Natural killer cell (primary cell): ENCODE data around the gene MRPL10. TPM values are rescaled to one million over a fixed set of nuclear protein-coding genes. Genes with fewer than 3 reads are reported as not detected.
A peak's percentile ranks its signal among the peaks of the same experiment; 100 is the strongest.

Experiments
- ATAC-seq, 3 donors: fragments of 150-1000 bp in 2 of 3; fragments of 200-7000 bp in 1 of 3; cut with Tn5 transposase; 1 replicate in 1 of 3; 2 replicates in 2 of 3; pipeline ENCODE4 v1.10.0; 2021; ENCODE audit warnings: mild to moderate bottlenecking in 2 of 3, moderate library complexity in 2 of 3
- DNase-seq, 2 donors: peaks; one replicate each; pipeline versions ENCODE4 v3.0.0 to v3.0.0-alpha.2; 2013 to 2021; ENCODE audit warnings: mixed read lengths in 1 of 2
- H3K27ac ChIP-seq: one replicate; pipeline ENCODE4 v1.5.1; 2013; ENCODE audit warnings: mild to moderate bottlenecking, low read length
- H3K27me3 ChIP-seq: one replicate; pipeline ENCODE4 v1.6.1; 2013; ENCODE audit warnings: low read length; ENCODE audit not compliant: control insufficient read depth, insufficient read depth
- H3K36me3 ChIP-seq: one replicate; pipeline ENCODE4 v1.6.1; 2013; ENCODE audit warnings: low read length; ENCODE audit not compliant: control insufficient read depth, insufficient read depth
- H3K4me1 ChIP-seq: one replicate; pipeline ENCODE4 v1.6.1; 2013; ENCODE audit warnings: low read length; ENCODE audit not compliant: control insufficient read depth, insufficient read depth
- H3K4me3 ChIP-seq: one replicate; pipeline ENCODE4 v1.5.1; 2013; ENCODE audit warnings: low read length
- H3K9me3 ChIP-seq: one replicate; pipeline ENCODE4 v1.6.1; 2013; ENCODE audit warnings: low read length; ENCODE audit not compliant: control insufficient read depth, insufficient read depth
- H3K27ac Mint-ChIP-seq, 2 donors: one replicate each; pipeline ENCODE4 v1.8.0; 2022; ENCODE audit warnings: mild to moderate bottlenecking in 2 of 2, mixed read lengths in 2 of 2, moderate library complexity in 1 of 2
- H3K27me3 Mint-ChIP-seq, 2 donors: one replicate each; pipeline ENCODE4 v1.8.0; 2022; ENCODE audit warnings: low read depth in 2 of 2, mixed read lengths in 2 of 2
- H3K36me3 Mint-ChIP-seq: one replicate; pipeline ENCODE4 v1.8.0; 2022; ENCODE audit warnings: mixed read lengths
- H3K4me1 Mint-ChIP-seq, 2 donors: one replicate each; pipeline ENCODE4 v1.8.0; 2022; ENCODE audit warnings: mixed read lengths in 2 of 2
- H3K4me3 Mint-ChIP-seq: one replicate; pipeline ENCODE4 v1.8.0; 2022; ENCODE audit warnings: mild to moderate bottlenecking, moderate library complexity, mixed read lengths
- H3K9me3 Mint-ChIP-seq, 2 donors: one replicate each; pipeline ENCODE4 v1.8.0; 2022; ENCODE audit warnings: mixed read lengths in 2 of 2
- CTCF ChIP-seq: fragments of 200-600 bp; IDR thresholded peaks from one replicate; pipeline ENCODE4 v1.8.0; 2022; ENCODE audit warnings: antibody characterized with exemption
- WGBS: methylation state at CpG from one replicate; pipeline ENCODE4 v1.1.7; 2013; ENCODE audit warnings: missing lambda C conversion rate; ENCODE audit not compliant: insufficient coverage; 5-methylcytosine and 5-hydroxymethylcytosine counted together
- intact Hi-C: fragments of 100-400 bp; cut with micrococcal nuclease; formaldehyde crosslinking; loops from one replicate; pipeline ENCODE4 v1.14.2; 2022
- total RNA-seq, 4 donors: library from RNA; stranded (reverse); fragments of 120-200 nt in 1 of 4; gene quantifications; one replicate each; pipeline versions ENCODE4 v1.2.3 to v1.2.4, GENCODE V29; 2013 to 2022

MRPL10 gene
- total RNA-seq, 3 donors from 2014 or later (not counting 1 experiment from before 2014, with no cell fraction given) = 106 to 232 (median 144) TPM

- Histone ChIP-seq H3K27me3 (peaks cover 53% of the 10 kb centered on the region), H3K36me3 (no peaks in the 10 kb centered on the region), H3K4me1 (peaks cover 21% of the 10 kb centered on the region), H3K27ac (no peak overlapping the region), H3K4me3 (no peak overlapping the region), H3K9me3 (no peaks in the 10 kb centered on the region)
- TF ChIP-seq CTCF = no peak
- Mint-ChIP-seq H3K4me3 (peak overlapping the region; percentile 45), H3K9me3 (no peaks in the 10 kb centered on the region), H3K36me3 (no peaks in the 10 kb centered on the region), H3K27me3 (peaks cover 65 to 80% of the 10 kb centered on the region in 2 donors), H3K4me1 (peaks cover 14 to 25% of the 10 kb centered on the region in 2 donors), H3K27ac (no peak overlapping the region)
- WGBS = 20% methylated on average over 11 of the region's 11 CpGs
- peak in 1 of 2 donors; percentile 10 for DNase-seq
- intact Hi-C loops = no loop called here
- ATAC-seq = no peak
Measured at GRCh38 chr17:47851764-47852112, 20.4 kb upstream of the MRPL10 start.

- H3K27me3 Mint-ChIP-seq = peaks cover 57 to 81% of the 10 kb centered on the region in 2 donors
- ATAC-seq (peak; percentile 65 to 93 (median 88)), DNase-seq (peak; percentile 49 to 71)
- Histone ChIP-seq H3K27me3 (peaks cover 60% of the 10 kb centered on the region), H3K27ac (no peak within 1 kb of the TSS), H3K4me1 (peaks cover 21% of the 10 kb centered on the region), H3K9me3 (no peaks in the 10 kb centered on the region), H3K36me3 (no peaks in the 10 kb centered on the region), H3K4me3 (no peak within 1 kb of the TSS)
- no peaks in the 10 kb centered on the region for H3K9me3 Mint-ChIP-seq
- peaks cover 14 to 25% of the 10 kb centered on the region in 2 donors for H3K4me1 Mint-ChIP-seq
- intact Hi-C loops = no loop called here
- no peak for TF ChIP-seq CTCF
- H3K36me3 Mint-ChIP-seq = no peaks in the 10 kb centered on the region
- peak within 1 kb of the TSS in 1 of 2 donors; percentile 66 for H3K27ac Mint-ChIP-seq
- peak within 1 kb of the TSS; percentile 45 for H3K4me3 Mint-ChIP-seq
- WGBS = 9% methylated on average over 64 of the region's 71 CpGs
Measured at GRCh38 chr17:47850692-47851573, 19.6 kb upstream of the MRPL10 start, which contains the start of gene SP6. SP6 (minus strand) TSS chr17:47851163; CDS start chr17:47848429, 2,734 bp downstream.

- H3K36me3 Mint-ChIP-seq = no peaks in the 10 kb centered on the region
- H3K9me3 Mint-ChIP-seq = no peaks in the 10 kb centered on the region
- H3K4me1 ChIP-seq = peaks cover 21% of the 10 kb centered on the region
- H3K9me3 ChIP-seq = no peaks in the 10 kb centered on the region
- no peak for TF ChIP-seq CTCF
- no peaks in the 10 kb centered on the region for H3K36me3 ChIP-seq
- H3K4me3 Mint-ChIP-seq = peak overlapping the region; percentile 35
- WGBS = 78% methylated on average over 9 of the region's 9 CpGs
- H3K4me1 Mint-ChIP-seq = peaks cover 14 to 25% of the 10 kb centered on the region in 2 donors
- ATAC-seq = no peak
- DNase-seq = no peak
- intact Hi-C loops = no loop called here
- no peak overlapping the region for H3K27ac ChIP-seq
- H3K4me3 ChIP-seq = no peak overlapping the region
- H3K27ac Mint-ChIP-seq = peak overlapping the region in 1 of 2 donors; percentile 66
- H3K27me3 Mint-ChIP-seq = peaks cover 54 to 81% of the 10 kb centered on the region in 2 donors
- H3K27me3 ChIP-seq = peaks cover 60% of the 10 kb centered on the region
Measured at GRCh38 chr17:47850373-47850691, 19.0 kb upstream of the MRPL10 start.
